HG03558 (cell line): ENCODE results near the gene AMH.

Experiments
- ATAC-seq: cut with Tn5 transposase; IDR thresholded peaks from one replicate; pipeline ENCODE4 v1.9.1; 2021; ENCODE audit warnings: moderate number of reproducible peaks; ENCODE audit not compliant: unreplicated experiment; ENCODE audit errors: extremely low read depth

Gene AMH

GRCh38 chr19:2219726-2220125, 29.4 kb upstream of the AMH start:
- ATAC-seq = no peak

- no peak for ATAC-seq
Observed at GRCh38 chr19:2221250-2221831, 27.8 kb upstream of the AMH start.

GRCh38 chr19:2221918-2222317, 27.2 kb upstream of the AMH start:
- no peak for ATAC-seq

- ATAC-seq = no peak
Observed at GRCh38 chr19:2223391-2223790, 25.7 kb upstream of the AMH start.

DNA sequence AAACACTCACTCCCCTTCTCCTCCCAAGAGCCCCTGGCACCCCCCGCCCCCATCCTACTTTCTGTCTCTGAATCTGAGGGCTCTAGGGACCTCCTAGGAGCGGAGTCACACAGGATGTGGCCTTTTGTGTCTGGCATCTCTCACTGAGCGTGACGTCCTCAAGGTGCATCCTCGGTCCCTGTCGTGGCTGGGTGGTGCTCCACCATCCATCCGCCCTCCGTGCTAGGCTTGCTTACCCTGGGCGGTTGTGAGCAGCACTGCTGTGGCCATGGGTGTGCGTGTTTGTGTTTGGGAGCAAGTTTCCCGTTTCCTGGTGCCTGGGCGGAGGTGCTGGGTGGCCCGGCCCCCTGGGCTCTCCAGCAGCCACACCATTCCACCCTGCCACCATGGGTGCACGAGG, 25.2 kb upstream of the AMH start:
- no peak for ATAC-seq

DNA sequence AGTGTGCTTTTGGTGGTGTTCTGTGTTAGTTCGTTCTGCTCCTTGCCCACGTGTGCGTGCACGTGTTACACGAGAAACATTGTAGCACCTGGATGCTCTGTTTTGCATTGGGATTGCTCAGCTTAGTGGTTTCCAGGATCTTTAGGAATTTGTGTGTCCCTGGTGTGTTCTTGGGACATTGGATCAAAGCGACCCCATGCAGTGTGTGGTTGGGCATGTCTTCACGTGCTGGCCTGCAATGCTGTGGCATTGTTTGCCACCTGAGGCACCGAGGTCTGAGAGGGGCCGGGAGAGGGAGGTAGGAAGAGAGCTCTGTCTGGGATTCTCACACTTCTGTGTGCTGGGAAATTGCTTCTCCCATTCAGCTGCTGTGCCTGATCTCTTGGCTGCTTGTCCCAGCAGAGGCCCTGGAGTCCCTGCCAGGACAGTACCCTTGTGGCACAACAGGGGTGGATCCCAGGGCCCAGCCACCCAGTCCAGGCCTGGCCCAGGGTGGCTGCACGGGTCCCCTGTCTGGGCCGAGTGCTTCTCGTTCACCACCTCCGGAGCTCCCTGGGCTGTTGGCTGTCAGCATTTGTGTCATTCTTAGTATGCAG, 24.3 kb upstream of the AMH start:
- ATAC-seq = no peak

DNA sequence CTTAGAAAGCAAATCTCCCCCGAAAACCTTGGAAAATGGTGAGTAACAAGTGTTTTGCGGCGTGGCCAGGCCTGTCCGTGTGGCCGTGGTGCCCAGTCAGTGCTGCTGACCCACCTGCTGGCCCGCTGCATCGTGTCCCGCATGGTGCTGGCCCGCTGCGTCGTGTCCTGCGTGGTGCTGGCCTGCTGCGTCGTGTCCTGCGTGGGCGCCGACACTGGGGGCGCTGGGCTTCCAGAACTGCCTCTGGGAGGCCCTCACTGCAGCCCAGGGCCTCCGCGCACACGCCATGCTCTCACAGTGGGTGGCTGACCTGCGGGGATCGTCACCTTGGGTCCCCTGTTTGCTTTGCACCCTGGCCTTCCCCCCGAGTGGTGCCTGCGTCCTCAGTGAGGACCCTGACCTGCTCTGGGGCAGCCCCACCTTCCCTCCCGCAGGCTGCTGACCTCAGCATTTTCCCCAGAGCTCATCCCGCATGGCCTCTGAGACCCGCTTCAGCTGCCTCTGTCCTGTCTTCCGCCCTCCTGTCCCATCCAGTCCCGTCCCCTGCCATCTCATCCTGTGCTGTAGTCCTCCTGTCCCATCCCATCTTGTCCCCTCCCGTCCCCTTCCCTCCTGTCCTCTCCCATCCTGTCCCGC, 23.6 kb upstream of the AMH start:
- no peak for ATAC-seq

GRCh38 chr19:2226051-2226839, 22.9 kb upstream of the AMH start:
- no peak for ATAC-seq

- no peak for ATAC-seq
Observed at GRCh38 chr19:2226840-2227360, 22.2 kb upstream of the AMH start.

DNA sequence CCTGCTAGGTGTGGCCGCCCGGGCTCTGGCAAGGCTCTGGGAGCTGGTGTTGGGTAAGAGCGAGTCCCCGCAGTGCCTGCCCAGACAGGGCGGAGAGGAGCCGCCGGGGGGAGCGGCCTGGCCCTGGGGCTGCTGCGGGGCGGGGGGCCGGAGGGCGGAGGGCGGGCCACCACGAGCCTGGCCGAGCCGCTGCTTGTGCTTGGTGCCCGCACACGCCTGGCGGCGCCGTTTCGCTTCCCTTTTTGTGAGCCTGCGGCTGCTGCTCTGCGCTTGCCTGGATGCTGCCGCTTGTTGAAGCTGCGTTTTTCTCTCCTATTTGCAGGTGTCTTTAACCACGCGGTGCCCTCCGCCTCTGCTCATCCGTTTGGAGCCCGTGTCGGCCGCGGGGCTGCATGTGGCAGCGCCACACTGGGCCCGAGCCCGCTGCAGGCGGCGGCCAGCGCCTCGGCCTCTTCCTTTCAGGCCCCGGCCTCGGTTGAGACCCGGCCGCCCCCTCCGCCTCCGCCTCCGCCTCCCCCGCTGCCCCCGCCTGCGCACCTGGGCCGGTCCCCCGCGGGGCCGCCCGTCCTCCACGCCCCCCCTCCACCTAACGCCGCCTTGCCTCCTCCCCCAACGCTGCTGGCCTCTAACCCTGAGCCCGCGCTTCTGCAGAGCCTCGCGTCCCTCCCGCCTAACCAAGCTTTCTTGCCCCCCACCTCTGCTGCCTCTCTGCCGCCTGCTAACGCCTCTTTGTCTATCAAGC, 21.5 kb upstream of the AMH start:
- no peak for ATAC-seq

DNA sequence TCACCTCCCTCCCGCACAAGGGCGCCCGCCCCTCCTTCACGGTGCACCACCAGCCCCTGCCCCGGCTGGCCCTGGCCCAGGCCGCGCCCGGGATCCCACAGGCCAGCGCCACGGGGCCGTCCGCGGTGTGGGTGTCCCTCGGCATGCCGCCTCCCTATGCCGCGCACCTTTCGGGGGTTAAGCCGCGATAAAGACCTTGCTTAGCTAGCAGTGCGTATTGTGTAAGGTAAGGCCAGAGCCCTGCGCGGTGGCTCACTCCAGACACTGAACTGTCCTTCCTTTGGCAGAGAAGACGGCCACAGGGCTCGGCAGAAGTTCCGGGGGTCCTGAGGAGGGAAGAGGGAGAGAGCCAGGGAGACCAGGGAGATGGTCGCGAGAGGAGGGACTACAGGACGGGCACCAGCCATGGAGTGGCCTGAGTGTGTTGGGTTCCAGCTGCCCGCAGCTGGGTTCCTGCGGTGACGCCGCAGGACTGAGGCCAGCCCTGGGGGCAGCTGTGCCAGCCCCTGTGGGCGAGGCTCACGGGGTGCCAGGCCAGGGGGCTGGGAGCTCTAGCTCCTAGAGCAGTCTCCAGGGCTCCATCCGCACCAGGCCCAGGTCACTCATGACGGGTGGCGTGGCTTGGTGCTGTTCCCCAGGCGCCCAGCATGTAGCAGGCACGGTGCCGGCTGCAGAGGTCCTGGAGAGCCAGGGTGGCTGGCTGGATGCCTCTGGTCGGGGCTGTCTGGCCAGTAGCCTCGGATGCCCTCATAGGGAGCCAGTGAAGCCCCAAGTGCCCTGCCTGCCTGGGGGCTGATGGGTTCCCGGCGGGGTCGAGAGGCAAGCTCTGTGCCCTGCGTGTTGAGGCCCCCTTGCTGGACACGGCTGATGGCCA, 20.7 kb upstream of the AMH start:
- ATAC-seq = no peak

GRCh38 chr19:2229103-2230032, 19.8 kb upstream of the AMH start:
- no peak for ATAC-seq

DNA sequence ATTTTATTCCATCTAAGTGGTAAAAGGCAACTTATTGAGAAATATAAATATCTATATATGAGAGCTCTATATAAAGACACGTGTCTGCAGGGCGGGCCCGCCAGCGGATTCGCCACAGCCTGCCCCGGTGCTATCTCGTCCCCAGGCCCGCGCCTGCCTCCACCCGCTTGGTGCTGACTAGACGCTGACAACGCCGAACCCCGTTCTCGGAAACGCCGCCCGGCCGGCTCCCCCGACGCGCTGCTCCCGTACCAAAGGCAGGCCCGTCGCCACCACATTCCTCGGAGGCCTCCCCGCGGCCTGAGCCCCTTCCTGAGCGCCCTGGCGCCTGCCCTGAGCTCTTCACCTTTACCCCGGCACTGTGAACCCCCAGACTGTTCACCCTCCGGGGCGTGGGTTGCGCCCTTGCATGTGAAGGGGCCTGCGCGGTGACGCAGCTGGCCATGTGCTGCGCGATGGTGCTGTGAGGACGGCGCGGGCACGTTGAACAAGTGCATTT, 19.0 kb upstream of the AMH start:
- ATAC-seq = no peak

- ATAC-seq = no peak
Observed at GRCh38 chr19:2230807-2231533, 18.2 kb upstream of the AMH start.

- no peak for ATAC-seq
Observed at GRCh38 chr19:2231621-2232221, 17.4 kb upstream of the AMH start.

- no peak for ATAC-seq
Observed at GRCh38 chr19:2232286-2233151, 16.6 kb upstream of the AMH start.
